GM19324 (cell line): ENCODE data around the gene SEC61A1.

Experiments used
- ATAC-seq: cut with Tn5 transposase; IDR thresholded peaks from one replicate; pipeline ENCODE4 v1.9.1; 2021; ENCODE audit warnings: mild to moderate bottlenecking, moderate library complexity; ENCODE audit not compliant: unreplicated experiment, low FRiP score

The SEC61A1 gene

DNA sequence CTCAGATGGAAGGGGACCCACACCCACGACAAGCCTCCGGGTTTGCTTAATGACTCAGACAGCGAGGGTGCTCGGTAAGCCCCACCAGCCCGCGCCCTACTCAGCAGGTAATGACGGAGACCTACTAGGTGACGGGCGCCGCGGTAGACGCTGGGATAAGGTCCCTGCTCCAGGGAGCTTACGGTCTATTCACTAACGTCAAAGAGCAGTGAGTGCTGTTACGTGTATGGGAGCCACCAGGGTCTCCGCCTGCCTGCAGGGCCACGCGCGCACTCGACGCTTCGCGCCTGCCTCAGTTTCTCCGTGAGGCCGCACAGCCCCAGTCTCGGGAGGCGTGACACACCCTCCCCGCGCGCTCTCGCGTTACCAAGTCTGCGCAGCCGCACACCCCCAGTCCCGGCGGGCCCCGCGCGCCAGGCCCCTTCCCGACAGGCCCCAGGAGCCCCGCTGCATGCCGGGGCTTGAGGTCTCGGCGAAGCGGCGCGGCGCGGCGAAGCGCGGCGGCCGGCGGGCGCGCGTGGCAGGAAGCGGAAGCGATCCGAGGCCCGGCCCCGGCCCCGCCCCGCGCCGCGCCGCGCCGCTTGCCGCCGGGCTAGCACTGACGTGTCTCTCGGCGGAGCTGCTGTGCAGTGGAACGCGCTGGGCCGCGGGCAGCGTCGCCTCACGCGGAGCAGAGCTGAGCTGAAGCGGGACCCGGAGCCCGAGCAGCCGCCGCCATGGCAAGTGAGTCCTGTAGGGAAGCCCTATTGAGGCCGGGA, at the start of gene SEC61A1:
Gene SEC61A1 (plus strand): TSS at position 601 of the 758 bp plus-strand sequence. CDS start 116 bp downstream, at position 717.
- peak; percentile 98 for ATAC-seq

DNA sequence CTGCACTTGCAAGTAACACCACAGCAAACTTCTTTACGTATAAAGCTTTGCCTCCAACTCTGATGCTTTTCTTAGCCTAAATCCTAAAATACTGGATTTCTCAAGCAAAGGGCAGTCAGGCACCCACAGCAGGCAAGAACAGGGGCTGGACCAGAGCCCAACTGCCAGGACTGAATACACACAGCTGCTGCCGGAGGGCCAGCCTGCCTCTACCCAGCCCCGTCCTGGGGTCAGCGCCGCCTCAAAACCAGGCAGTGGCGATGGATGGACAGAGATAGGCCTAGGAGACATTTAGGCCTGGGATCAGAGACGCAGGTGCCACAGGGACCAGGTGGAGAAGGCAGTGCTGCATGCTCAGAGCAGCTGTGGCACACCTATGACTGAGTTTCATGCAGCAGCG, 47.6 kb upstream of the SEC61A1 start:
- ATAC-seq = no peak

DNA sequence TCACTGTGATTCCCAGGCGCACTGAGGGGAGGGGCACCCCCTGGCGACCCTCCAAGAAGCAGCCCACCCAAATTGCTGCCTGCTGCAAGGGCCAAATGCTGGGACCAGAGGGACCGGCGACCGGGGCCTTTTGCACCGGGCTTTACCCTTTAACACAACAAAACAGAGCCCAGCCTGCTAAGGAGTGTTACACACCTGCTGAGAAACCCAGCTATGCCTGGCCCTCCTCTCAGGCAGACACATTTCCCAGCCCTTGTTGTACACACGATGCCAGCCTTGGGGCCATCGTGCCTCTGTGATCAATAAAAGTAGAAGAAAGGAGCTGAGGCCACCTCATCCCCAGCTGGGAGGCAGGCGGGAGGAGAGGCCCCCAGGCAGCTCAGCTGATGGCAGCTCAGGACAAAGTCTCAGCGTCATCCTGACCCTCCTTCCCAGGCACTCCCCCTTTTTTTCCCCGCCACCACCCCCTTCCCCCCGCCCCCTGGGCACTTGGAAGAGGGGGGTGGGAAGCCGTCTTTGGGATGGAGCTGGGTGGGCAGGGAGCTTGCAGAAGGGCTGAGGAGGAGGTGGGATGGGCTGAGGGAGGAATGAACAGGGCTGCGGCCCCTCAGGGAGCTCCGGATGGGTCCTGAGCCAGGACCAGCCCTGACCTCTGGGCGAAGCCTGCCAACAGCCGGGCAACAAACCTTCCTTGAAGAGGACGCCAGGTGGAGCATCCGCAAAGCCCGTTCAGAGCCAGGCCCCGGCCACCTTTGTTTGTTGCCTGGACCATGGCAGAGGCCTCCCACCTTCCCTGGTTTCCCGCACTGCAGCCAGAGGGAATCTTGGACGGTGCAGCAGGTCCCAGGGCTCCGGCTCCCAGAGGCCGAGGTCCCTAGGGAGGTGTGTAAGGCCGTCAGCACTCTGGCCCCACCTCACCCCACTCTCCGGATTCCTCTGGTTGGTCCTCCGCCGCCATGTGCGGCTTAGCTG, 45.9 kb upstream of the SEC61A1 start:
- ATAC-seq = no peak

DNA sequence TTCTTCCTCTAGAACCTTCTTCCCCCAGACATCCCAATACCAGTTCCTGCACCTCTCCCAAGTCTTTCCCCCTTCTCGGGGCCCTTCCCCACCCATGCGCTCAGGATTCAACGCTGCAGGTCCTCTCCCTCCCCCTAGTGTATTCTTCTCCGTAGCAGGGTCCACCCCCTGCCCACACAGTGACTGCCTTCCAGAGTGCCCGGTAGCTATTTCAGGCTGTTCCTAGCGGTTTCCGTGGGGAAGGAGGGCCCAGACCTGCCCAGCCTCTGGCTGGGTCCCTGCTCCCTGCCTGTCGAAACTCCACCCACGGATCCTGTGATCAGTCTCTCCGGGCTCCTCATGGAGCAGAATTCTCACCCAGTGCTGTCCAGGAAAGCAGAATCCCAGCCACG, 45.2 kb upstream of the SEC61A1 start:
- ATAC-seq = no peak

DNA sequence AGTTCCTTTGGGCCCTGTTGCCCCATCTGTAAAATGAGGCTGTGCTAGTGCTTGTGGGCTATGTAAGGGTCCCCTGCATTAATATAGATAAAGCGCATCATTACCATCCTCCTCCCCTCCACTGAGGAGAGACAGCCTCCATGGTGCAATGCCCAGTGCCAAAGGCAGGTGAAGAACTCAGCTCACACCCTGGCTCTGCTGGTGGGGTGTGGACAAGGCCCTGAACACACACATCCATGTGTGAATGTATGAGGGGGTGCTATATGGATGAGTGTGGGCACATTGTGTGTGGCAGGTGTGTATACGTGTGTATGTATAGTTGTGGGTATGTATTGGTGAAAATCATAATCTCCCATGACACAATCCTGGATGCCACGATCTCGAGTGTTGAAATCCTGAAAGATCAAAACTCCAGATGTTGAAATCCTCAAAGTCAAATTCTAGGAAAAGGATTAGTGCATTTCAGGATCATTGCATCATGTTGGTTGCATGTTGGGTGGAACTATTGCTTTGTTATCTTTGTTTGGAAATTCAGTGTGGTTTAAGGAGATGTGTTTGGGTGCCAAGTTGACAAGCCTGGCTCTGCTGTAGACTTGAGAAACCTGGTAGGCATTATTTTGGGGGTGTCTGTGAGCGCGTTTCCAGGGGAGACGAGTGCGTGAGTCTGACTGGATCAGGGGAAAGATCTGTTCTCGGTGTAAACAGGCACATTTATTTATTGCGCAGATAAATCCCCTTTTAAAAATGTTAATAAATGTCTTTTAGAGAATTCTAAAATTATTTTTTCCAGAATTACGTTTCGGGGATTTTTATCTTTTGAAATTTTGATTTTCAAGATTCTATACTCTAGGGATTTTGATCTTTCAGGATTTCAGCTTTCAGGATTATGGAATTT, 42.0 kb upstream of the SEC61A1 start:
- ATAC-seq = no peak

DNA sequence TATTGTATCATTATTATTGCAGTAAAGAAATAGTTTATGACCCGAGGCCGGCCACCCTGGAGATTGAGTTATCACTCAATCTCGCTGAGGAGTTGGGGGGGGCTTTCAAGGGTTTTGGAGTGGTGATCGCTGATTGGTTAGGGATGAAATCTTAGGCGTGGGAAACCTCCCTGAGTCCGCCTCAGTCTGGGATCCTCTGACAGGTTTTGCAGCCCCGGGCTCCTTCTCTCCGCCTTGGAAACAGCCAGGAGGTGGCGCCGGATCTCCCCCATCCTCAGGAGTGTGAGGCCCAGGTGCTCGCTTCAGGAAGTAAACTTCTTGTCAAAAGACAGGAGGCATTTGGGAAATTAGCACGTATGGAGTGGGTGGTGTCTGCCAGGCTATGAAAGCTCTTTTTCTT, 41.1 kb upstream of the SEC61A1 start:
- no peak for ATAC-seq

DNA sequence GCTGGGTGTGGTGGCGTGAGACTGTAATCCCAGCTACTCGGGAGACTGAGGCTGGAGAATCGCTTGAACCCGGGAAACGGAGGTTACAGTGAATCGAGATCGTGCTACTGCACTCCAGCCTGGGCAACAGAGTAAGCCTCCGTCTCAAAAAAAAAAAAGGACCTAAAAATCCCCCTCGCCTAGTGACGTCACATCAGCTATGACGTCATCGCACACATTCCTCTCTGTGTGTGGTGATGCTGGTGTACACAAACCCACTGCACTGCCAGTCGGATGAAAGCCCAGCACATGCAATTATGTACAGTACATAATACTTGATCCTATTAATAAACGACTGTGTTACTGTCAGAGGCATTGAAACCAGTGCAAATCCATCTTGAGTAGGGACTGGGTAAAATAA, 40.2 kb upstream of the SEC61A1 start:
- ATAC-seq = no peak

DNA sequence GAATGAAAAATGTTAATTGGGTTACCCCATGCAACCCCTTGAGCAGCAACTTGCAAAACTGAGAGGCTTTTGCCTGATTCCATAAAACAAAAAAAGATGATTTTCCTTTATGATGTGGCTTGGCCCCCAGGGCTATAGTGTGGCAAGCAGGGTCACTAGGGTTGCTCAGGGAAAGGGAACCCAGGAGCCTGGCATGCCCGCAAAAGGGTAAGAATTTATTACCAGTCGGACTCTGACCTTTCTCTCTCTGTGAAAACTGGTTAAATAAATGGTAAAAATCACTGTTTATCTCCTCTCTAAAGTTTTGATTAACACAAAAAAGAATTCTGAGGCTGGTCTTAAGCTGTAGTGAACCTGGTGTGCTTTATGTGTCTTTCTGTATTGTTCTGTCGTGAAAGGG, 37.7 kb upstream of the SEC61A1 start:
- ATAC-seq = no peak

DNA sequence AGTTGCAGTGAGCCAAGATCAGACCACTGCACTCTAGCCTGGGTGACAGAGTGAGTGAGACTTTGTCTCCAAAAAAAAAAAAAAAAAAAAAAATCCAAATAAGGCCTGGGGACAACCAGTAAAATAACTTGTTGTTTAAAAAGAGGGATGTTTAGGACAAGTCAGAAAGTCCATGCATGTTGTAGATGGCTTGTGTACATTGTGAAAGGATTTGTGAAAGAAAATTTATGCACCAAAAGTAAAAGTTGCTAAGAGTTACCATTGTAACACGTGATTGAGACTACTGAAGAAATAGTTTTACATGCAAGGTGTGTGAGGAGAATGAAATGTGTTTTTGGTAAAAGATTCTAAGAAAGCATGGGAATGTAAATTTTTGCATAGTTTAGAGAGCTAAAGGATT, 35.7 kb upstream of the SEC61A1 start:
- no peak for ATAC-seq

DNA sequence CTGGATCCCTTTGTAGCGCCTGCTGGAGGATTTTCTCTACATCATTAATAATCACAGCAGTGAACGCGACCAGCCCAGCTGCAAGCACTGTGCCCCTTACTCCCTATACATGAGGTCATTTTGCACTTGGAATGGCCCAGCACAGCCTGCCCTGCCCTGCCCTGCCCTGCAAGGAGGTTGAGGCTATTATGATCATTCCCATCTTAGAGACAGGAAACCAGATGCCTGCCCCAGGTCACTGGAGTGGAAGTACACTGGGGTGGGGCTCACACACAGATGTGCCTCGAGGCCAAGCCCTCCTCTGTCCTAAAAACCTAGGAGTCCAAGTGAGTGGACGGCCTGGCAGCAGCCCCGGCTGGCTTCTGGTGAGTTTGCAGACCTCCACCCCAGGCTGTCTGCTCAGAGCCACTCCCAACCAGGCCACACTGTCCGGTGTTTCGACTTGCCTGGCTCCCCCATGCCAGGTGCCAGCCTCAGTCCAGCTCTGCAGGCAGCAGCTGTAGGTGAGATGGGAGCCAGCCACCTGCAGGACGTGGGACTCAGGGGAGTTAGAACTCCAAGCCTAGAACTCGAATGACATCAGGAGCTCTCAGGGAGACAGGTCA, 30.4 kb upstream of the SEC61A1 start:
- ATAC-seq = no peak

DNA sequence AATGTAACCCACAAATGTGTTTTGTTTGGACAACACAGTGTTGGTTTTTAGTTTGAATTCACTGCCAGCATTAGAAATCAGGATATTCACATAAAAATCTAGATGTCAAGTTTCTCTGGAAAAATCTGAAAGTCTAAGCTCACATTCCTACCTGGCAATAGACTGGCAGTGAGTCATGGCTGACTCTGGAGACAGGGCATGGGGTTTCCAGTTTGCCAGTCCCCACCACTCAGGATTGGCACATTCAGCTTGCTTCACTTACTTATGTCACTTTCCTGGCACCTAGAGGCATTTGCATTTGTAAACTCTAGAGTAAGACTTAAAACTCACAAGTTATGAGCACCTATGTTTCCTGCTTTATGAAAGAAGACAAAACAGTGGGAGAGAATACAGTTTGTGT, 19.1 kb upstream of the SEC61A1 start:
- no peak for ATAC-seq

DNA sequence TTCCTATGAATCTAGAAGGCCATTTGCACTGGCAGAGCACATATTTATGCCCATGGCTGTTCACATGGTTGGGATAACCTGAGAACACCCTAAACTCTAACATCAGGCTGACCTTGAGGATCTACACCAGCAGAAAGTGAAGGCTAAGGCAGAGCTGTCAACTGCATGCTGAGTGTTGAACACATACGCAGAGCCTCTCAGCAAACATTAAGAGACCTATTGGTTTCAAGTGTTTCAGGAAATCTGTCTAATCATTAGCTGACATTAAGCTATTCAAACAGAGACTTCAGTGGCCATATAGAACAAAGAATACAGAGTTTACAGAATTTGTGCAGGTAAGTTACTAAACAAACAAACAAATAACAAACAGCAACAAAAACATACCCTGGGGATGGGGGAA, 16.1 kb upstream of the SEC61A1 start:
- ATAC-seq = no peak

DNA sequence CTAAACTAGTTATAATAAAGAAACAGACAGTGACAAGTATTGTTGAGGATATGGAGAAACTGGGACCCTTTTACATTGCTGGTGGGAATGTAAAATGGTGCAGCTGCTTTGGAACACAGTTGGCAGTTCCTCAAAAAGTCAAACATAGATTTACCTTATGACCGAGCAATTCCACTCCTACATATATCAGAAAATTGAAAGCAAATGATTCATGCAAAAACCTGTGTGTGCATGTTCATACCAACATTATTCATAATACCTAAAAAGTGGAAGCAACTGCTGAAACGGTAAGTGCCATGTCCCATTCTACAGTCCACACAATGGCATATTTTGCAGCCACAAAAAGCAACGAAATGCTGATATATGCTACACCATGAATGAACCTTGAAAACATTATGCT, 12.2 kb upstream of the SEC61A1 start:
- no peak for ATAC-seq

DNA sequence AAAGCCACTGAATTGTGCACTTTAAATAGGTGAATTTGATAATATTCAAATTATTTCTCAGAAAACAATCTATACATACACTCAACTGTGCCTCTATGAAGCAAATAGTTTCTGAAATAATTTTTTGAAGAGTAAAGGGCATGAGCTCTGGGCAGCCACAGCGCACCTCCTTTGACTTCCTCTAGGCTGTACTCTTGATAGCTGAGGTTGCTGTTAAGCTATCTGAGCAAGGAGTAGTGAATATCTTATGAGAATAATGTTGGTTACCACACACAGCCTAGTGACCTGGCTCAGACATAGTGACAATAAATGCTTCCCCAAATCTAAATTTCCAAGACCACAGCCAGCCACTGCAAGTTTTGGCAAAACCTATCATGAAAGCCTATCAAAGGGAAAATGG, 11.6 kb upstream of the SEC61A1 start:
- ATAC-seq = no peak

DNA sequence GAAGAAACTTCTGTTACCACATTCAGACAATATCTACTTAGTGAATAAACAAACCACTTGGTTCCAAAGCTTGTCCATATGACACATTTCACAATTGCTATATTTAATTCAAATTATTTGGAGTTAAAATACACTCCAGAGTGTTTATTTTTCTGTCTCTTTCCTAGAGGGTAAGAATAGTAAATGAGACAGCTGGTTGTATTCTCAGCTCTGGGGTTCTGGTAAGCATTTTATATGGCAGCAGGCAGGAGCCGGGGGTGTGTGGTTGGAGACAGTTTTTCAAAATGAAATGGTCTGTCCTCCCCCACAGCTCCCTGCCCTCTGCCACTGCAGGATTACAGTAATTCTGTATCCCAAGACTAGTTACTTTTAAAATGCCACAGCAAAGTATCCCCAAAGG, 10.9 kb upstream of the SEC61A1 start:
- ATAC-seq = no peak

DNA sequence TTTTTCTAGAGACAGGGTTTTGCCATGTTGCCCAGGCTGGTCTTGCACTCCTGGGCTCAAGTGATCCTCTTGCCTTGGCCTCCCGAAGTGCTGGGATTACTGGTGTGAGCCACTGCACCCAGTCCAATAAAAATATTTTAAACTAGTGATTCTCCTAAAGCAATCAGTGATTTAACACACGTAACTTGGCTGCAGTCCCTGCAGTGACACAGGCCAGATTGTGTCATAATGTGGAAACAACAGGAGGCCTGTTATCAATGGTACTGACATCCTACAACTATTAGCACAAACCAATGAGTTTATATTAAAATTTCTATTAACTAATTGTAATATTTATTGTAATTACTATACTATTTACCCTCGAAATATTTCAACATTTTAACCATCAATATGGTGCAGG, 1.6 kb upstream of the SEC61A1 start:
- ATAC-seq = no peak

DNA sequence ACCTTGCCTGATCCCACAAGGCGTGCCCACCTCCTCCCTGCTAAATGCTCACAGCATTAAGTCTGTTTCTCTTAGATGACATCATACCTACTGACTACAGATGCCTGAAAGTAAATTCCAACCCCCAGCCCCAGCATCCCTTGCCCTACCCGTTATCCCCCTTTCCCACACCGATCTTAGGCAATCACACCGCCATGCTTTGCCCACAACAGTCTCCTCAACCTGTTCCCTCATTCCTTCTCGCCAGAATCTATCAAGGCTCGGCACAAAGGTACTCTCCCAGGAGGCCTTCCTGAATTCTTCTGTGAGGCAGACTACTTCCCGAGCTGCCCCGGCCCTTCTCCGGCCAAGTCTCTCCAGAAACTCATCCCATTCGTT, 789 bp upstream of the SEC61A1 start:
- no peak for ATAC-seq

DNA sequence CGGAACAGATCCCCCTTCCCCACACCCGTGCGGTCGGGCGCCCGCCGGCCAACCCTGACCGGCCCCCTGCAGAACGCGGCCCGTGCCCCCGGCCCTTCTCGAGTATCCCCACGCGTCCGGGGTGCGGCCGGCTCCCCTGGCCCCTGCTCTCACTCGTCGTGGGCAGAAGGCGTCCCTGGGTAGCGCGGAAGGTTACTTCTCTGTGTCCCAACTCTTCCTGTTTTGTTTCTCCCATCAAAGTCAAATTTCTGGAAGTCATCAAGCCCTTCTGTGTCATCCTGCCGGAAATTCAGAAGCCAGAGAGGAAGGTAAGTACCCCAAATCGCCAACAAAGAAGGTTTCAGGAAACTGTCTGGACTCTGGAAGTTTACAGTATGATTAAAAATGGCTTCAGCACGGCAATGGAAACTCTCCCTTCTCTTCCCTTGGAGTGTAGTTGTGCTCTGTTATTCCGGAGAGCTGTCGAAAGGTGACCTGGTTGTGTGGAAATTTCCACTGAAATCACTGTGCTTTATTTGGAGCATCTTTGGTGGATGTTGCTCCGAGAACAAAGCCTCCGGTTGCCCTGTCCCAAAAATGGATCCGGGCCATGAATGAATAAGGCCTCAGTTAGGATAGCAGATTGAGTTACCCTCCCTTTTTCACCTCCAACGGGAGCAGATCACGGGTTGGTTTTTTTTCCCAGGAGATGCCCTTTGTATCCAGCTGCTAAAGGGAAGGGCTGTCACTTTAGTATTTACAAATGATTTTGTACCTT, 536 bp downstream of the SEC61A1 start:
- no peak for ATAC-seq

DNA sequence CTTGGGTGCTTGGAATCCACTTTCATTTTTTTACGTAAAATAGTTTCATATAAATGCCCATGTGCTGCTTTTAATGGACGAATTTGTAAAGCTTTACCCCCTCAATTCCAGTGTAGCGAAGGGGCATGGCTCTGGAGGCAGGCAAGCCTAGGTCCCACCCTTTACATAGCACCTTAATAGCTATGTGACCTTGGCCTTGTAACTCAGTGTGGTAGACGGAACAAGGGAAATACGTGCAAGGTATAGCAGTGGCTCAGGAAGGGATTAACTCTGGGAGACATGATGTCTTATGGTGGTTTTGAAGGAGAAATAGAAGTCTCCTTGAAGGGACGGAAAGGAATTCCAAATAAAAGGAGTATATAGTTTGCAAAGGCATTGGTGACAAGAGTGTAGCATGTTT, 1.4 kb downstream of the SEC61A1 start:
- ATAC-seq = no peak

DNA sequence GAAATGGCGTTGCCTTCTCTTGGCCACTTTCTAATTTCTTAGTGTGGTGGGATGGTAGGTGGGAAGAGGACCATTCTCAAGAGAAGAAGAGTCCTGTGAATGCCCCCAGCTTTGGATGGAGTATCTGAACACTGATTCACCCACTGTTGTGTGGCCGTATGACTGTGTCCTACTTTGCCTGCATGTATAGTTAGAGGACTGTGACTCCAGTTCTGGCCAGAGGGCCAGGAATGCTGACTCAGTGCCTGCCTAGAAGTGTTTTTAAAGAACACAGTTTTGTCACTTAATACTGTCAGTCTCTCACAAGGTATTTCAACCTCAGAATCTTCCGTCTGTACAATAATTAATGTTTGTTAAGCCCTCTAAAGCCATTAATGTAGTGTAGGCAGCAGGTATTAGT, 2.1 kb downstream of the SEC61A1 start:
- no peak for ATAC-seq
